Osteoblast (primary cell): ENCODE data around the gene DLG2. TPM values are rescaled to one million over a fixed set of nuclear protein-coding genes. Genes with fewer than 3 reads are reported as not detected.
"Not testable (repeated sequence)": the region's sequence is repeated elsewhere in the genome, so short reads cannot be mapped to it uniquely, and the experiment has no call there.

Experiments used
- DNase-seq: peaks from one replicate; pipeline ENCODE4 v3.0.0; 2011; ENCODE audit warnings: low spot score, mixed read lengths; ENCODE audit not compliant: insufficient read length; ENCODE audit errors: missing footprints
- H2AFZ ChIP-seq: 2 replicates; pipeline ENCODE4 v1.6.0; 2011; ENCODE audit warnings: mild to moderate bottlenecking, low read length
- H3K27ac ChIP-seq: 2 replicates; pipeline ENCODE4 v1.5.1; 2011; ENCODE audit warnings: mild to moderate bottlenecking, low read depth, low read length, moderate library complexity
- H3K27me3 ChIP-seq: 2 replicates; pipeline ENCODE4 v1.6.0; 2012; ENCODE audit warnings: mild to moderate bottlenecking, control low read depth, inconsistent platforms, low read length, moderate library complexity; ENCODE audit not compliant: insufficient read depth
- H3K36me3 ChIP-seq: 2 replicates; pipeline ENCODE4 v1.5.1; 2011; ENCODE audit warnings: mild to moderate bottlenecking, low read length, control low read depth, moderate library complexity; ENCODE audit not compliant: insufficient read depth
- H3K4me1 ChIP-seq: 2 replicates; pipeline ENCODE4 v1.5.1; 2011; ENCODE audit warnings: mild to moderate bottlenecking, low read length, control low read depth, moderate library complexity; ENCODE audit not compliant: insufficient read depth
- H3K4me2 ChIP-seq: 2 replicates; pipeline ENCODE4 v1.6.0; 2011; ENCODE audit warnings: mild to moderate bottlenecking, low read length; ENCODE audit not compliant: insufficient read depth
- H3K4me3 ChIP-seq: fragments of 200-600 bp; sonication (generic); 3 replicates; pipeline ENCODE4 v1.5.1; 2012; ENCODE audit warnings: mild to moderate bottlenecking, low read length, inconsistent platforms; ENCODE audit not compliant: insufficient read depth
- H3K79me2 ChIP-seq: 2 replicates; pipeline ENCODE4 v1.6.0; 2012; ENCODE audit warnings: mild to moderate bottlenecking, low read length, control low read depth, inconsistent platforms; ENCODE audit not compliant: insufficient read depth
- H3K9me3 ChIP-seq: 2 replicates; pipeline ENCODE4 v1.5.1; 2011; ENCODE audit warnings: low read depth, low read length, control low read depth
- H4K20me1 ChIP-seq: 2 replicates; pipeline ENCODE4 v1.6.0; 2012; ENCODE audit warnings: mild to moderate bottlenecking, low read length, control low read depth; ENCODE audit not compliant: insufficient read depth
- total RNA-seq: library from RNA; depleted of rRNA; stranded (reverse); fragments of >200 nt; gene quantifications from 2 replicates; pipeline ENCODE4 v1.2.3, GENCODE V29; 2012
- TF ChIP-seq, protein P1 (sequence below): IDR thresholded peaks from 2 replicates; pipeline ENCODE4 v1.5.1; 2011; ENCODE audit warnings: mild to moderate bottlenecking, low read depth, low read length, moderate library complexity; ENCODE audit errors: extremely low read depth

DLG2 gene
- total RNA-seq, 1 donor, result 3.3 TPM

DNA sequence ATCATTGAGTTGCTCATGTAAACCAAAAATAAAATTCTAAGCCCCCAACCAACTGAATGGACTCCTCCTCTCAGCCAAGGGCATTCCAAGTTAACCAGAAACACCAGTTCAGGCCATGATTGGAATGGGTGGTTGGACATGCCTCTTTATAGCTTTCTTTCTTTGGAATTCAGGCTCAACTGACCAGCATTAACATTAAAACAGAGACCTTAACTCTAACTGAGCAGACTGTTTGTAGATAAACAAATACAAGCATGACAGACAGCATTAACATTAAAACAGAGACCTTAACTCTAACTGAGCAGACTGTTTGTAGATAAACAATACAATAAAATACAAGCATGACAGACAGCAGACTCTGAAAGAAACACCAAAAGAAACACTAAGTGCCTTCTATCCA is 278.2 kb downstream of the DLG2 start:
- Histone ChIP-seq H3K36me3 (no peaks in the 10 kb centered on the region), H3K4me1 (no peaks in the 10 kb centered on the region), H3K4me3 (no peak overlapping the region), H3K27ac (no peak overlapping the region), H3K9me3 (no peaks in the 10 kb centered on the region), H2AFZ (no peak overlapping the region), H3K79me2 (no peaks in the 10 kb centered on the region), H3K4me2 (no peak overlapping the region), H3K27me3 (no peaks in the 10 kb centered on the region), H4K20me1 (no peaks in the 10 kb centered on the region)
- TF ChIP-seq, protein P1, sequence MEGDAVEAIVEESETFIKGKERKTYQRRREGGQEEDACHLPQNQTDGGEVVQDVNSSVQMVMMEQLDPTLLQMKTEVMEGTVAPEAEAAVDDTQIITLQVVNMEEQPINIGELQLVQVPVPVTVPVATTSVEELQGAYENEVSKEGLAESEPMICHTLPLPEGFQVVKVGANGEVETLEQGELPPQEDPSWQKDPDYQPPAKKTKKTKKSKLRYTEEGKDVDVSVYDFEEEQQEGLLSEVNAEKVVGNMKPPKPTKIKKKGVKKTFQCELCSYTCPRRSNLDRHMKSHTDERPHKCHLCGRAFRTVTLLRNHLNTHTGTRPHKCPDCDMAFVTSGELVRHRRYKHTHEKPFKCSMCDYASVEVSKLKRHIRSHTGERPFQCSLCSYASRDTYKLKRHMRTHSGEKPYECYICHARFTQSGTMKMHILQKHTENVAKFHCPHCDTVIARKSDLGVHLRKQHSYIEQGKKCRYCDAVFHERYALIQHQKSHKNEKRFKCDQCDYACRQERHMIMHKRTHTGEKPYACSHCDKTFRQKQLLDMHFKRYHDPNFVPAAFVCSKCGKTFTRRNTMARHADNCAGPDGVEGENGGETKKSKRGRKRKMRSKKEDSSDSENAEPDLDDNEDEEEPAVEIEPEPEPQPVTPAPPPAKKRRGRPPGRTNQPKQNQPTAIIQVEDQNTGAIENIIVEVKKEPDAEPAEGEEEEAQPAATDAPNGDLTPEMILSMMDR, result no peak
- no peak for DNase-seq

DNA sequence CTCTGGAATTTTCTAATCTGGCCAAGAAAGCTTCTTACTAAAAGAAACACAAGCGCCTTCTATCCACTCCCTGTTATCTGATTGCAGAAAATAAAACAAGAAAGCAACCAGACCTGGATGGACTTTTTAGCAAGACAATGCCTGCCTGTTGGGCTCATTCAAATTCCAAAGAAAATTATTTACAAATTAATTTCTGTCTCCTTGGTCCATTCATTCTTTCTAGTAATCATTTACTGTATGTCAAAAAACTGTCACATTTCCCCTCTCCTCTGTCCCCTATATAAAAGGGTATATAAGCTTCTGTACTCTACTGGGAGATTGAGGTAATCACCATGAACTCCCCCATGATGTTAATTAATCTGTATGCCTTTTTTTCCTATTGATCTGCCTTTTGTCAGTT is 279.9 kb downstream of the DLG2 start:
- Histone ChIP-seq H3K36me3 (no peaks in the 10 kb centered on the region), H3K4me3 (no peak overlapping the region), H3K79me2 (no peaks in the 10 kb centered on the region), H3K27me3 (no peaks in the 10 kb centered on the region), H2AFZ (no peak overlapping the region), H3K9me3 (no peaks in the 10 kb centered on the region), H4K20me1 (no peaks in the 10 kb centered on the region), H3K27ac (no peak overlapping the region), H3K4me2 (no peak overlapping the region), H3K4me1 (no peaks in the 10 kb centered on the region)
- TF ChIP-seq, protein P1, result no peak
- DNase-seq, result no peak

DNA sequence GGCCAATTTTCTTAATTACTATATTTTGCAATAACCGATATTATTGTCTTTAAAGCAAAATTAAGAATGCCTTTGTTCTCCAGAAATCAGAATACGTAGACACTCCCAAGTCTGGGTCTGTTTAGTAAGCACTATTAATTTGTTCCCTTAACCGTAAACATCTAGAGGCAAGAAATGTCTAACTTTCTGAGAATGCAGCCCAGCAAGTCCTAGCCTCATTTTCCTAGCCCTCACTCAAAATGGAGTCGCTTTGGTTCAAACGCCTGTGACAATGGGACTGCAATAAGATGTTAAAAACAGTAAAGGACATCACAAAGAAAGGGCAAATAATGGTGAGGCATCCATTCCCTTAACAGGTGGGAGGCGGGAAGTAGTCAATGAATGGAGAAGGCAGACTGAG is 280.7 kb downstream of the DLG2 start:
- no peak overlapping the region for H3K4me2 ChIP-seq
- TF ChIP-seq, protein P1, result no peak
- no peak overlapping the region for H3K4me3 ChIP-seq
- no peak overlapping the region for H2AFZ ChIP-seq
- no peaks in the 10 kb centered on the region for H3K9me3 ChIP-seq
- no peaks in the 10 kb centered on the region for H3K27me3 ChIP-seq
- no peaks in the 10 kb centered on the region for H3K4me1 ChIP-seq
- no peak overlapping the region for H3K27ac ChIP-seq
- H4K20me1 ChIP-seq, result no peaks in the 10 kb centered on the region
- no peak for DNase-seq
- no peaks in the 10 kb centered on the region for H3K36me3 ChIP-seq
- no peaks in the 10 kb centered on the region for H3K79me2 ChIP-seq

DNA sequence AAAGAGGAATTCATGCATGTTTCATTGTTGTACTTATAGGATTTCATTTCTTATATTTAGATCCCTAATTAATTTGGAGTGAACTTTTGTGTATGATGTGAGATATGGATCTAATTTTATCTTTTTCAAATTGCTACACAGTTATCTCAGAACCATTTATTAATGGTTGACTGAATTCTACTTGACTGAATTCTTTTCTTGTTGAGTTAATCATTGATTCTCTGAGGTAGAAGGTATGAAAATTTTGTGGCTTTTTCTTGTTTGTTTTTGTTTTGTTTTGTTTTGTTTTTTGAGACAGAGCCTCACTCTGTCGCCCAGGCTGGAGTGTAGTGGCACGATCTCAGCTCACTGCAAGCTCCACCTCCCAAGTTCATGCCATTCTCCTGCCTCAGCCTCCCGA is 286.3 kb downstream of the DLG2 start:
- not testable (repeated sequence) for H3K4me2 ChIP-seq, H3K27ac ChIP-seq, H4K20me1 ChIP-seq, H3K79me2 ChIP-seq, DNase-seq, H3K36me3 ChIP-seq, H3K9me3 ChIP-seq, H3K4me3 ChIP-seq, H2AFZ ChIP-seq, H3K4me1 ChIP-seq, H3K27me3 ChIP-seq
